K562 (cell line): ENCODE results near the gene ZBTB22. TPM values are rescaled to one million over a fixed set of nuclear protein-coding genes. Genes with fewer than 3 reads are reported as not detected.
A peak's percentile ranks its signal among the peaks of the same experiment; 100 is the strongest.

ENCODE experiments used
- BDP1 ChIP-seq: IDR thresholded peaks from 3 replicates; pipeline ENCODE4 v1.6.1; 2011; ENCODE audit not compliant: insufficient read length, insufficient read depth
- CHCHD3 ChIP-seq: fragments of 250-450 bp; sonication (Bioruptor Pico); IDR thresholded peaks from 2 replicates; pipeline ENCODE4 v2.1.2; 2022; ENCODE audit warnings: mild to moderate bottlenecking
- ELF1 ChIP-seq: fragments of 200-800 bp; sonication (Bioruptor generic); IDR thresholded peaks from 2 replicates; pipeline ENCODE4 v1.6.1; 2016; ENCODE audit warnings: missing genetic modification characterization, missing compliant biosample characterization
- HDAC1 ChIP-seq, 2 experiments: fragments of 450-650 bp; IDR thresholded peaks; 2 replicates each; pipeline ENCODE4 v1.6.1; 2016 to 2017; ENCODE audit warnings: inconsistent platforms in 1 of 2, mild to moderate bottlenecking in 1 of 2, moderate library complexity in 1 of 2
- MEIS2 ChIP-seq: fragments of 450-650 bp; IDR thresholded peaks from 2 replicates; pipeline ENCODE4 v1.6.1; 2014; ENCODE audit warnings: mild to moderate bottlenecking; ENCODE audit not compliant: partially characterized antibody
- NFYB ChIP-seq: IDR thresholded peaks from 2 replicates; pipeline ENCODE4 v1.6.1; 2011; ENCODE audit warnings: mild to moderate bottlenecking, moderate library complexity; ENCODE audit not compliant: insufficient read length; ENCODE audit errors: extremely low read depth
- NUFIP1 ChIP-seq: fragments of 450-650 bp; IDR thresholded peaks from 2 replicates; pipeline ENCODE4 v1.6.1; 2018; ENCODE audit not compliant: partially characterized antibody
- SUPT5H ChIP-seq: fragments of 450-650 bp; IDR thresholded peaks from 2 replicates; pipeline ENCODE4 v1.6.1; 2016
- ZBTB1 ChIP-seq: sonication (generic); formaldehyde crosslinking; IDR thresholded peaks from 2 replicates; pipeline ENCODE4 v1.8.1; 2023; ENCODE audit warnings: missing genetic modification reagents, low read depth, mild to moderate bottlenecking, borderline replicate concordance
- ZNF57 ChIP-seq: fragments of 450-650 bp; formaldehyde crosslinking; IDR thresholded peaks from 2 replicates; pipeline ENCODE4 v1.4.0; 2020; ENCODE audit warnings: mild to moderate bottlenecking, moderate library complexity
- polyA plus RNA-seq, 8 experiments: library from polyadenylated mRNA; depleted of rRNA in 4 of 8; stranded (reverse) in 5 of 8; unstranded in 3 of 8; fragments of >200 nt; fragmentation: Nextera tagmentation in 2 of 8; fragmentation: Illumina TruSeq in 1 of 8; extraction: Ambion mirVana in 2 of 8; extraction: Trizol in 1 of 8; gene quantifications; 2 replicates each; pipeline versions ENCODE4 v1.2.1 to v1.2.3, GENCODE V29; 2011 to 2014; ENCODE audit warnings: inconsistent platforms in 1 of 8, missing spikeins in 1 of 8
- total RNA-seq, 7 experiments: library from RNA; depleted of rRNA in 6 of 7; stranded (reverse); fragments of >200 nt in 6 of 7; fragmentation: Illumina TruSeq in 2 of 7; extraction: Trizol in 2 of 7; gene quantifications; 2 replicates each; pipeline versions ENCODE4 v1.2.1 to v1.2.3, GENCODE V29; 2011 to 2021; ENCODE audit warnings: low replicate concordance in 1 of 7
- TF ChIP-seq, protein P1 (sequence below): sonication (generic); formaldehyde crosslinking; IDR thresholded peaks from 2 replicates; pipeline ENCODE4 v1.8.0; 2022; ENCODE audit warnings: mild to moderate bottlenecking, low read depth, missing genetic modification reagents
- TF ChIP-seq, protein P2 (sequence below): sonication (generic); formaldehyde crosslinking; IDR thresholded peaks from 2 replicates; pipeline ENCODE4 v1.4.0; 2020; ENCODE audit warnings: mild to moderate bottlenecking, missing genetic modification reagents
- TF ChIP-seq, protein P3 (sequence below): fragments of 450-650 bp; IDR thresholded peaks from 2 replicates; pipeline ENCODE4 v1.6.1; 2016; ENCODE audit warnings: low read depth, mild to moderate bottlenecking, moderate library complexity
- TF ChIP-seq, protein P4 (sequence below): fragments of 200-800 bp; sonication (Bioruptor generic); IDR thresholded peaks from 2 replicates; pipeline ENCODE4 v1.6.1; 2017; ENCODE audit warnings: missing genetic modification characterization, missing compliant biosample characterization
- TF ChIP-seq, protein P5 (sequence below): sonication (generic); formaldehyde crosslinking; IDR thresholded peaks from 2 replicates; pipeline ENCODE4 v1.8.1; 2023; ENCODE audit warnings: missing genetic modification reagents, mild to moderate bottlenecking, borderline replicate concordance
- TF ChIP-seq, protein P6 (sequence below): sonication (generic); formaldehyde crosslinking; IDR thresholded peaks from 2 replicates; pipeline ENCODE4 v1.8.1; 2023; ENCODE audit warnings: mild to moderate bottlenecking, missing genetic modification reagents

Gene ZBTB22
- total and polyA plus RNA-seq, 9 of the 15 experiments (the other 6 are each of a cell fraction or from before 2014, with no cell fraction given), result 0.21 to 11.9 (median 7.1) TPM

DNA sequence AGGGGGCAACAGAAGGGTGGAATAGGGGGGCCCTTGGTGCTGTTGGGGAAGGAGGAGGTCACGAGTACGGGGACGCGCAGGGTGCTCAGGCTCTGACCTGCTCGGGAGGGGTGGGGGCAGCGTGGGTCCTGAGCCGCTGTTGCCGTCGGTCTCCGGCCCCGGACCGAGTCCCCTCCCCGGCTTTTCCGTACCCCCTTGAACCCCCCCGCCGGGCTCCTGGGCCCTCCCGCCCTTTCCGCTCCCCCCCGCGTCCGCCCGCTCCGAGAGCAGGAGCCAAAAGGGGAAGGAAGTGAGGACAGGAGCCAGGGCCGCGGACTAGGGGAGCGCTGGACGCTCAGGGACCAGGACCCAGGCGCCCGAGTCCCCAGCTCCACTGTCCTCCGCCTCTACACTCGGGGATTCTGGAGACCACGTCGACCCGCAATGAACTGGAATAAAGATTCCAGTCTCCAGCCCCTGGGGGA lies 18.7 kb downstream of the ZBTB22 start, which contains the start of gene RGL2 (continued):
- TF ChIP-seq, protein P1, sequence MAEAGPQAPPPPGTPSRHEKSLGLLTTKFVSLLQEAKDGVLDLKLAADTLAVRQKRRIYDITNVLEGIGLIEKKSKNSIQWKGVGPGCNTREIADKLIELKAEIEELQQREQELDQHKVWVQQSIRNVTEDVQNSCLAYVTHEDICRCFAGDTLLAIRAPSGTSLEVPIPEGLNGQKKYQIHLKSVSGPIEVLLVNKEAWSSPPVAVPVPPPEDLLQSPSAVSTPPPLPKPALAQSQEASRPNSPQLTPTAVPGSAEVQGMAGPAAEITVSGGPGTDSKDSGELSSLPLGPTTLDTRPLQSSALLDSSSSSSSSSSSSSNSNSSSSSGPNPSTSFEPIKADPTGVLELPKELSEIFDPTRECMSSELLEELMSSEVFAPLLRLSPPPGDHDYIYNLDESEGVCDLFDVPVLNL (CRISPR knock-in tag), result no peak
- TF ChIP-seq BDP1 (no peak), ELF1 (no peak), SUPT5H (no peak), NUFIP1 (no peak), ZBTB1 (CRISPR knock-in tag) (no peak), MEIS2 (no peak), CHCHD3 (CRISPR knock-in tag) (no peak), HDAC1 (IDR thresholded peaks at IDR 0.05) (no peak), ZNF57 (CRISPR knock-in tag) (no peak), NFYB (no peak)
- TF ChIP-seq, protein P2, sequence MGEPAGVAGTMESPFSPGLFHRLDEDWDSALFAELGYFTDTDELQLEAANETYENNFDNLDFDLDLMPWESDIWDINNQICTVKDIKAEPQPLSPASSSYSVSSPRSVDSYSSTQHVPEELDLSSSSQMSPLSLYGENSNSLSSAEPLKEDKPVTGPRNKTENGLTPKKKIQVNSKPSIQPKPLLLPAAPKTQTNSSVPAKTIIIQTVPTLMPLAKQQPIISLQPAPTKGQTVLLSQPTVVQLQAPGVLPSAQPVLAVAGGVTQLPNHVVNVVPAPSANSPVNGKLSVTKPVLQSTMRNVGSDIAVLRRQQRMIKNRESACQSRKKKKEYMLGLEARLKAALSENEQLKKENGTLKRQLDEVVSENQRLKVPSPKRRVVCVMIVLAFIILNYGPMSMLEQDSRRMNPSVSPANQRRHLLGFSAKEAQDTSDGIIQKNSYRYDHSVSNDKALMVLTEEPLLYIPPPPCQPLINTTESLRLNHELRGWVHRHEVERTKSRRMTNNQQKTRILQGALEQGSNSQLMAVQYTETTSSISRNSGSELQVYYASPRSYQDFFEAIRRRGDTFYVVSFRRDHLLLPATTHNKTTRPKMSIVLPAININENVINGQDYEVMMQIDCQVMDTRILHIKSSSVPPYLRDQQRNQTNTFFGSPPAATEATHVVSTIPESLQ (CRISPR knock-in tag), result no peak
- TF ChIP-seq, protein P3, sequence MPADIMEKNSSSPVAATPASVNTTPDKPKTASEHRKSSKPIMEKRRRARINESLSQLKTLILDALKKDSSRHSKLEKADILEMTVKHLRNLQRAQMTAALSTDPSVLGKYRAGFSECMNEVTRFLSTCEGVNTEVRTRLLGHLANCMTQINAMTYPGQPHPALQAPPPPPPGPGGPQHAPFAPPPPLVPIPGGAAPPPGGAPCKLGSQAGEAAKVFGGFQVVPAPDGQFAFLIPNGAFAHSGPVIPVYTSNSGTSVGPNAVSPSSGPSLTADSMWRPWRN, result no peak
- TF ChIP-seq, protein P4, sequence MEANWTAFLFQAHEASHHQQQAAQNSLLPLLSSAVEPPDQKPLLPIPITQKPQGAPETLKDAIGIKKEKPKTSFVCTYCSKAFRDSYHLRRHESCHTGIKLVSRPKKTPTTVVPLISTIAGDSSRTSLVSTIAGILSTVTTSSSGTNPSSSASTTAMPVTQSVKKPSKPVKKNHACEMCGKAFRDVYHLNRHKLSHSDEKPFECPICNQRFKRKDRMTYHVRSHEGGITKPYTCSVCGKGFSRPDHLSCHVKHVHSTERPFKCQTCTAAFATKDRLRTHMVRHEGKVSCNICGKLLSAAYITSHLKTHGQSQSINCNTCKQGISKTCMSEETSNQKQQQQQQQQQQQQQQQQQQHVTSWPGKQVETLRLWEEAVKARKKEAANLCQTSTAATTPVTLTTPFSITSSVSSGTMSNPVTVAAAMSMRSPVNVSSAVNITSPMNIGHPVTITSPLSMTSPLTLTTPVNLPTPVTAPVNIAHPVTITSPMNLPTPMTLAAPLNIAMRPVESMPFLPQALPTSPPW (CRISPR knock-in tag), result peak; percentile 99
- TF ChIP-seq, protein P5, sequence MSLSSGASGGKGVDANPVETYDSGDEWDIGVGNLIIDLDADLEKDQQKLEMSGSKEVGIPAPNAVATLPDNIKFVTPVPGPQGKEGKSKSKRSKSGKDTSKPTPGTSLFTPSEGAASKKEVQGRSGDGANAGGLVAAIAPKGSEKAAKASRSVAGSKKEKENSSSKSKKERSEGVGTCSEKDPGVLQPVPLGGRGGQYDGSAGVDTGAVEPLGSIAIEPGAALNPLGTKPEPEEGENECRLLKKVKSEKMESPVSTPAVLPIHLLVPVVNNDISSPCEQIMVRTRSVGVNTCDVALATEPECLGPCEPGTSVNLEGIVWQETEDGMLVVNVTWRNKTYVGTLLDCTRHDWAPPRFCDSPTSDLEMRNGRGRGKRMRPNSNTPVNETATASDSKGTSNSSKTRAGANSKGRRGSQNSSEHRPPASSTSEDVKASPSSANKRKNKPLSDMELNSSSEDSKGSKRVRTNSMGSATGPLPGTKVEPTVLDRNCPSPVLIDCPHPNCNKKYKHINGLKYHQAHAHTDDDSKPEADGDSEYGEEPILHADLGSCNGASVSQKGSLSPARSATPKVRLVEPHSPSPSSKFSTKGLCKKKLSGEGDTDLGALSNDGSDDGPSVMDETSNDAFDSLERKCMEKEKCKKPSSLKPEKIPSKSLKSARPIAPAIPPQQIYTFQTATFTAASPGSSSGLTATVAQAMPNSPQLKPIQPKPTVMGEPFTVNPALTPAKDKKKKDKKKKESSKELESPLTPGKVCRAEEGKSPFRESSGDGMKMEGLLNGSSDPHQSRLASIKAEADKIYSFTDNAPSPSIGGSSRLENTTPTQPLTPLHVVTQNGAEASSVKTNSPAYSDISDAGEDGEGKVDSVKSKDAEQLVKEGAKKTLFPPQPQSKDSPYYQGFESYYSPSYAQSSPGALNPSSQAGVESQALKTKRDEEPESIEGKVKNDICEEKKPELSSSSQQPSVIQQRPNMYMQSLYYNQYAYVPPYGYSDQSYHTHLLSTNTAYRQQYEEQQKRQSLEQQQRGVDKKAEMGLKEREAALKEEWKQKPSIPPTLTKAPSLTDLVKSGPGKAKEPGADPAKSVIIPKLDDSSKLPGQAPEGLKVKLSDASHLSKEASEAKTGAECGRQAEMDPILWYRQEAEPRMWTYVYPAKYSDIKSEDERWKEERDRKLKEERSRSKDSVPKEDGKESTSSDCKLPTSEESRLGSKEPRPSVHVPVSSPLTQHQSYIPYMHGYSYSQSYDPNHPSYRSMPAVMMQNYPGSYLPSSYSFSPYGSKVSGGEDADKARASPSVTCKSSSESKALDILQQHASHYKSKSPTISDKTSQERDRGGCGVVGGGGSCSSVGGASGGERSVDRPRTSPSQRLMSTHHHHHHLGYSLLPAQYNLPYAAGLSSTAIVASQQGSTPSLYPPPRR (CRISPR knock-in tag), result no peak
- TF ChIP-seq, protein P6, sequence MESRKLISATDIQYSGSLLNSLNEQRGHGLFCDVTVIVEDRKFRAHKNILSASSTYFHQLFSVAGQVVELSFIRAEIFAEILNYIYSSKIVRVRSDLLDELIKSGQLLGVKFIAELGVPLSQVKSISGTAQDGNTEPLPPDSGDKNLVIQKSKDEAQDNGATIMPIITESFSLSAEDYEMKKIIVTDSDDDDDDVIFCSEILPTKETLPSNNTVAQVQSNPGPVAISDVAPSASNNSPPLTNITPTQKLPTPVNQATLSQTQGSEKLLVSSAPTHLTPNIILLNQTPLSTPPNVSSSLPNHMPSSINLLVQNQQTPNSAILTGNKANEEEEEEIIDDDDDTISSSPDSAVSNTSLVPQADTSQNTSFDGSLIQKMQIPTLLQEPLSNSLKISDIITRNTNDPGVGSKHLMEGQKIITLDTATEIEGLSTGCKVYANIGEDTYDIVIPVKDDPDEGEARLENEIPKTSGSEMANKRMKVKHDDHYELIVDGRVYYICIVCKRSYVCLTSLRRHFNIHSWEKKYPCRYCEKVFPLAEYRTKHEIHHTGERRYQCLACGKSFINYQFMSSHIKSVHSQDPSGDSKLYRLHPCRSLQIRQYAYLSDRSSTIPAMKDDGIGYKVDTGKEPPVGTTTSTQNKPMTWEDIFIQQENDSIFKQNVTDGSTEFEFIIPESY (CRISPR knock-in tag), result no peak
